OCI-LY3 (cell line): ENCODE measurements around the gene NRP2.

Source experiments
- H2AFZ ChIP-seq: fragments of 200-600, 300-600 bp; shearing (Covaris generic); 2 replicates; pipeline ENCODE4 v1.6.0; 2014; ENCODE audit warnings: antibody characterized with exemption, low read depth, low read length
- H3K27ac ChIP-seq: fragments of 200-600, 300-600 bp; sonication (generic); 2 replicates; pipeline ENCODE4 v1.5.1; 2014; ENCODE audit warnings: mild to moderate bottlenecking, low read length, moderate library complexity, mixed read lengths
- H3K27me3 ChIP-seq: fragments of 200-600, 300-600 bp; sonication (generic); 2 replicates; pipeline ENCODE4 v1.6.1; 2014; ENCODE audit warnings: low read depth, low read length, mixed read lengths
- H3K36me3 ChIP-seq: fragments of 200-600, 300-600 bp; sonication (generic); replicated peaks from 2 replicates; pipeline ENCODE3; 2014; ENCODE audit warnings: low read depth, low read length, mixed read lengths
- H3K4me1 ChIP-seq: fragments of 300-600, 200-600 bp; sonication (generic); 2 replicates; pipeline ENCODE4 v1.6.1; 2014; ENCODE audit warnings: low read length, mixed read lengths
- H3K4me2 ChIP-seq: fragments of 200-600, 300-600 bp; sonication (generic); 2 replicates; pipeline ENCODE4 v1.6.1; 2014; ENCODE audit warnings: low read length, mixed read lengths
- H3K4me3 ChIP-seq: fragments of 300-600, 200-600 bp; sonication (generic); 2 replicates; pipeline ENCODE4 v1.5.1; 2014; ENCODE audit warnings: antibody characterized with exemption, mild to moderate bottlenecking, low read length, moderate library complexity
- H3K79me2 ChIP-seq: fragments of 300-600, 200-600 bp; shearing (Covaris generic); 2 replicates; pipeline ENCODE4 v1.6.1; 2014; ENCODE audit warnings: mild to moderate bottlenecking, low read length, mixed read lengths
- H3K9ac ChIP-seq: fragments of 300-600, 200-600 bp; shearing (Covaris generic); 2 replicates; pipeline ENCODE4 v1.6.0; 2014; ENCODE audit warnings: mild to moderate bottlenecking, low read length, moderate library complexity
- H3K9me3 ChIP-seq: fragments of 200-600, 300-600 bp; shearing (Covaris generic); 2 replicates; pipeline ENCODE4 v1.6.1; 2014; ENCODE audit warnings: low read length, mixed read lengths; ENCODE audit not compliant: insufficient read depth
- H4K20me1 ChIP-seq: fragments of 200-600, 300-600 bp; sonication (generic); 2 replicates; pipeline ENCODE4 v1.6.1; 2016; ENCODE audit warnings: low read length, mixed read lengths; ENCODE audit not compliant: insufficient read depth
- EZH2phosphoT487 ChIP-seq: fragments of 200-600 bp; shearing (Covaris generic); IDR thresholded peaks from 2 replicates; pipeline ENCODE4 v1.6.1; 2018; ENCODE audit warnings: antibody characterized with exemption, mixed run types, low read depth
- TF ChIP-seq, protein P1 (sequence below): fragments of 200-600, 300-600 bp; sonication (generic); IDR thresholded peaks from 2 replicates; pipeline ENCODE4 v1.5.1; 2014; ENCODE audit warnings: antibody characterized with exemption, low read length, low read depth

NRP2 gene

DNA sequence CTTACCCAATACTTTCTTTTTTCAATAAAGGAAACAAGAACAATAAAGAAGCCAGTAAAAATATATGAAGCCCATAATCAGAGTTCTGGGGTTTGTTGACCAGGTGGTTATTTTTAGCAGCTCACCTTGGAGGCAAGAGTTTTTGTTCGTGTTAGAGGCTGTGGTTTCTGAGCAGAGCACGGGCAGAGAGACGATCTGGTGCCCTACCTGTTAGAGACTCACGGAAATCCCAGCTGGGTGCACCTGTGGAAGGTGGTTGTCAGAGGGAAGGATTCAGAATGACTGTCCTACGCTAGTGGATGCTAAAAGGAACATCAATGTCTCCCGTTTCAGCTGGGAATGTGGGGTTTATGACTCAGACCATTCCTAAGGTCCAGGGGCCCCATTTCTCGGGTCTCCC, 87.6 kb downstream of the NRP2 start:
- H3K4me1 ChIP-seq: peaks cover 6% of the 10 kb centered on the region; the same call in 1 of the 2 replicates
- no peaks in the 10 kb centered on the region for H4K20me1 ChIP-seq
- no peak overlapping the region for H3K4me3 ChIP-seq
- H3K9me3 ChIP-seq: no peaks in the 10 kb centered on the region
- H3K4me2 ChIP-seq: no peak overlapping the region
- H3K36me3 ChIP-seq: no peaks in the 10 kb centered on the region
- peaks cover 53% of the 10 kb centered on the region for H3K27me3 ChIP-seq
- H2AFZ ChIP-seq: no peak overlapping the region
- H3K79me2 ChIP-seq: no peaks in the 10 kb centered on the region
- no peak for TF ChIP-seq EZH2phosphoT487
- TF ChIP-seq, protein P1, sequence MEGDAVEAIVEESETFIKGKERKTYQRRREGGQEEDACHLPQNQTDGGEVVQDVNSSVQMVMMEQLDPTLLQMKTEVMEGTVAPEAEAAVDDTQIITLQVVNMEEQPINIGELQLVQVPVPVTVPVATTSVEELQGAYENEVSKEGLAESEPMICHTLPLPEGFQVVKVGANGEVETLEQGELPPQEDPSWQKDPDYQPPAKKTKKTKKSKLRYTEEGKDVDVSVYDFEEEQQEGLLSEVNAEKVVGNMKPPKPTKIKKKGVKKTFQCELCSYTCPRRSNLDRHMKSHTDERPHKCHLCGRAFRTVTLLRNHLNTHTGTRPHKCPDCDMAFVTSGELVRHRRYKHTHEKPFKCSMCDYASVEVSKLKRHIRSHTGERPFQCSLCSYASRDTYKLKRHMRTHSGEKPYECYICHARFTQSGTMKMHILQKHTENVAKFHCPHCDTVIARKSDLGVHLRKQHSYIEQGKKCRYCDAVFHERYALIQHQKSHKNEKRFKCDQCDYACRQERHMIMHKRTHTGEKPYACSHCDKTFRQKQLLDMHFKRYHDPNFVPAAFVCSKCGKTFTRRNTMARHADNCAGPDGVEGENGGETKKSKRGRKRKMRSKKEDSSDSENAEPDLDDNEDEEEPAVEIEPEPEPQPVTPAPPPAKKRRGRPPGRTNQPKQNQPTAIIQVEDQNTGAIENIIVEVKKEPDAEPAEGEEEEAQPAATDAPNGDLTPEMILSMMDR: no peak
- H3K9ac ChIP-seq: no peak overlapping the region
- H3K27ac ChIP-seq: no peak overlapping the region

DNA sequence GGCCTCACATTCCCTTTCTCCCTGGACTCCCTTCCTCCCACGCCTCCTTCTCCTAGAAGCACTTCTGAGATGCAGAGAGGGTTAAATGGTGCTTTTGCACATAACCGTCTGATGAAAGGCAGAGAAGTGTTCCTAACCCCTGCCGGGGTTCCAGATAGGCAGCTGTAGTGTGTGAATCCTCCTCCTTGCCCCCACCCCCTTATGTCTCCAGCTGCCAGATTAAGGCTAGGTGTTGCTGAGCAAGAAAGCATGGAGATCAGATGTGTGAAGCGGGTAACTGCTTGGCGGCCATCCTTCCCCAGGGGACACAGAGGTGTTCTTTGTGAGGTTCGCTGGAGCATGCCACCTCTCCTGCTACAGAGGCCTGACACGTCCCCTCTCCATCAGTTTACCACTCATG, 88.3 kb downstream of the NRP2 start:
- H3K4me3 ChIP-seq: no peak overlapping the region
- H4K20me1 ChIP-seq: no peaks in the 10 kb centered on the region
- H3K9me3 ChIP-seq: no peaks in the 10 kb centered on the region
- H3K9ac ChIP-seq: no peak overlapping the region
- no peak overlapping the region for H3K27ac ChIP-seq
- H3K4me1 ChIP-seq: peaks cover 6% of the 10 kb centered on the region; the same call in 1 of the 2 replicates
- H3K4me2 ChIP-seq: no peak overlapping the region
- H3K79me2 ChIP-seq: no peaks in the 10 kb centered on the region
- no peak overlapping the region for H2AFZ ChIP-seq
- H3K27me3 ChIP-seq: peaks cover 53% of the 10 kb centered on the region
- no peaks in the 10 kb centered on the region for H3K36me3 ChIP-seq
- TF ChIP-seq, protein P1: no peak
- TF ChIP-seq EZH2phosphoT487: no peak

- Histone ChIP-seq H3K27ac (no peak overlapping the region), H3K79me2 (no peaks in the 10 kb centered on the region), H4K20me1 (no peaks in the 10 kb centered on the region), H3K9me3 (no peaks in the 10 kb centered on the region), H3K36me3 (no peaks in the 10 kb centered on the region), H3K4me3 (no peak overlapping the region), H3K9ac (no peak overlapping the region), H3K4me1 (peaks cover 6% of the 10 kb centered on the region; the same call in 1 of the 2 replicates), H3K4me2 (no peak overlapping the region), H2AFZ (no peak overlapping the region), H3K27me3 (peaks cover 49% of the 10 kb centered on the region)
- TF ChIP-seq EZH2phosphoT487: no peak
- TF ChIP-seq, protein P1: no peak
Observed at GRCh38 chr2:205771031-205771430, 88.7 kb downstream of the NRP2 start.

DNA sequence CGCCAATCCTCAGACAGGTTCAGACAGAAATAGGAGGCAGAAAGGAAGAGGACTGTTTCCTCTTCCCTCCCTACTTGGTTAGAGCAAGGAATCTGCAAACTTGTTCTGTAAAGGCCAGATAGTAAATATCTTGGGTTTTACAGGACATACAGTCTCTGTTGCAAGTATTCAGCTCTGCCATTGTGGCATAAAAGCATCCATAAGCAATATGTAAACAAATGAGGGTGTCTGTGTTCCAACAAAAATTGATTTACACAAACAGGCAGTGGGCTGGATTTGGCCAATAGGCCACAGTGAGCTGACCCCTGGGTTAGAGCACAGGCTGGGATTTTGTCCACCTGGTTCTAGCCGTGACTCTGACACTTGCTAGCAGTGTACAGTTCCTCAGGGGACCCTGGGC, 89.4 kb downstream of the NRP2 start:
- no peaks in the 10 kb centered on the region for H4K20me1 ChIP-seq
- H3K9ac ChIP-seq: no peak overlapping the region
- no peak for TF ChIP-seq EZH2phosphoT487
- TF ChIP-seq, protein P1: no peak
- H3K27ac ChIP-seq: no peak overlapping the region
- H3K36me3 ChIP-seq: no peaks in the 10 kb centered on the region
- H3K4me3 ChIP-seq: no peak overlapping the region
- peaks cover 47% of the 10 kb centered on the region for H3K27me3 ChIP-seq
- H3K4me1 ChIP-seq: peaks cover 6% of the 10 kb centered on the region; the same call in 1 of the 2 replicates
- no peak overlapping the region for H3K4me2 ChIP-seq
- no peaks in the 10 kb centered on the region for H3K79me2 ChIP-seq
- H2AFZ ChIP-seq: no peak overlapping the region
- H3K9me3 ChIP-seq: no peaks in the 10 kb centered on the region
